GM23248 (cell line): ENCODE measurements around the gene SUB1.

Experiments
- EZH2 ChIP-seq: fragments of 200-600 bp; sonication (generic); IDR thresholded peaks from 2 replicates; pipeline ENCODE4 v1.6.1; 2018; ENCODE audit warnings: antibody characterized with exemption, mild to moderate bottlenecking; ENCODE audit not compliant: insufficient read depth, poor library complexity, severe bottlenecking
- EZH2phosphoT487 ChIP-seq: fragments of 200-600 bp; sonication (generic); IDR thresholded peaks from 2 replicates; pipeline ENCODE4 v1.6.1; 2018; ENCODE audit warnings: antibody characterized with exemption, moderate library complexity, mild to moderate bottlenecking, low read depth; ENCODE audit not compliant: insufficient read depth

GRCh38 chr5:32539981-32540845 is 45.1 kb upstream of the SUB1 start:
- TF ChIP-seq EZH2 (no peak), EZH2phosphoT487 (no peak)
